Endothelial cell of umbilical vein (primary cell): ENCODE measurements around the gene RNF11. TPM values are rescaled to one million over a fixed set of nuclear protein-coding genes. Genes with fewer than 3 reads are reported as not detected.

ENCODE experiments used
- BruUV-seq: library from RNA; stranded (reverse); fragments of 400-500 nt; replicated peaks from 2 replicates; lab custom pipeline; 2021; lab: Mats Ljungman, UMichigan
- CTCF ChIA-PET: fragments of 300-600, 350-600 bp; sonication (Branson Sonifier 250); formaldehyde crosslinking; loops from one replicate; lab custom pipeline; 2021; ENCODE audit warnings: antibody characterized with exemption, inconsistent platforms; lab: Charles Lee
- POLR2A ChIA-PET: fragments of 300-600, 350-600 bp; sonication (Branson Sonifier 250); formaldehyde crosslinking; loops from one replicate; lab custom pipeline; 2021; ENCODE audit warnings: antibody characterized with exemption, inconsistent platforms; lab: Charles Lee
- DNase-seq: peaks from one replicate; pipeline ENCODE4 v3.0.0-alpha.2; 2011; ENCODE audit warnings: low read depth, low spot score
- FAIRE-seq: peaks from 2 replicates; lab custom pipeline; 2011; peaks lifted over from hg19 to GRCh38; lab: Jason Lieb, UNC
- H2AFZ ChIP-seq: 2 replicates; pipeline ENCODE4 v1.6.0; 2012; ENCODE audit warnings: low read depth, low read length, control low read depth, inconsistent platforms
- H3K27ac ChIP-seq: 2 replicates; pipeline ENCODE4 v1.5.1; 2011; ENCODE audit warnings: low read depth, mild to moderate bottlenecking, control low read depth, low read length, moderate library complexity; ENCODE audit not compliant: insufficient read depth
- H3K27me3 ChIP-seq, 2 experiments: 2 replicates each; pipeline versions ENCODE4 v1.6.0 to v1.6.1; 2011; ENCODE audit warnings: low read length in 2 of 2, mixed read lengths in 1 of 2; ENCODE audit not compliant: control insufficient read depth in 2 of 2, insufficient read depth in 2 of 2
- H3K36me3 ChIP-seq, 2 experiments: 2 replicates in 1 of 2; 3 replicates in 1 of 2; pipeline ENCODE4 v1.5.1; 2011; ENCODE audit warnings: low read length in 2 of 2, mild to moderate bottlenecking in 1 of 2, moderate library complexity in 1 of 2; ENCODE audit not compliant: control insufficient read depth in 2 of 2, insufficient read depth in 2 of 2; ENCODE audit errors: extremely low read depth in 1 of 2
- H3K4me1 ChIP-seq: 3 replicates; pipeline ENCODE4 v1.5.1; 2011; ENCODE audit warnings: mild to moderate bottlenecking, low read length; ENCODE audit not compliant: control insufficient read depth, insufficient read depth; ENCODE audit errors: extremely low read depth
- H3K4me2 ChIP-seq: 2 replicates; pipeline ENCODE4 v1.6.1; 2011; ENCODE audit warnings: low read length, control low read depth, mixed read lengths; ENCODE audit not compliant: insufficient read depth
- H3K4me3 ChIP-seq, 3 experiments: fragments of 200-600 bp in 1 of 3; sonication (generic), shearing (Covaris generic) in 1 of 3; replicated peaks in 1 of 3; 2 replicates each; pipeline ENCODE4 v1.5.1; 2011 to 2016; ENCODE audit warnings: control low read depth in 3 of 3, low read length in 3 of 3, mild to moderate bottlenecking in 2 of 3, inconsistent platforms in 1 of 3, low read depth in 1 of 3, moderate library complexity in 1 of 3; ENCODE audit not compliant: insufficient read depth in 1 of 3
- H3K79me2 ChIP-seq: 2 replicates; pipeline ENCODE4 v1.6.0; 2012; ENCODE audit warnings: low read length, inconsistent platforms; ENCODE audit not compliant: control insufficient read depth, insufficient read depth
- H3K9ac ChIP-seq: replicated peaks from 2 replicates; pipeline ENCODE3; 2011; ENCODE audit warnings: low read length, control low read depth; ENCODE audit not compliant: insufficient read depth; ENCODE audit errors: extremely low read depth
- H3K9me1 ChIP-seq: replicated peaks from 3 replicates; pipeline ENCODE4 v1.6.0; 2011; ENCODE audit warnings: mild to moderate bottlenecking, low read length; ENCODE audit not compliant: control insufficient read depth, insufficient read depth; ENCODE audit errors: extremely low read depth
- H3K9me3 ChIP-seq: replicated peaks from 2 replicates; pipeline ENCODE4 v1.5.1; 2012; ENCODE audit warnings: low read length, inconsistent platforms; ENCODE audit not compliant: control insufficient read depth, insufficient read depth
- H4K20me1 ChIP-seq: replicated peaks from 2 replicates; pipeline ENCODE3; 2011; ENCODE audit warnings: mild to moderate bottlenecking, low read length; ENCODE audit not compliant: control insufficient read depth, insufficient read depth; ENCODE audit errors: extremely low read depth
- CTCF ChIP-seq, 2 donors: IDR thresholded peaks; 1 replicate in 1 of 2; 2 replicates in 1 of 2; pipeline ENCODE4 v1.5.1; 2011; ENCODE audit warnings: low read length in 2 of 2, mild to moderate bottlenecking in 2 of 2, moderate library complexity in 2 of 2, control low read depth in 1 of 2, inconsistent platforms in 1 of 2, low read depth in 1 of 2; ENCODE audit not compliant: insufficient read depth in 1 of 2; ENCODE audit errors: extremely low read depth in 1 of 2
- EZH2 ChIP-seq: IDR thresholded peaks from 2 replicates; pipeline ENCODE4 v1.6.1; 2012; ENCODE audit warnings: borderline replicate concordance, low read depth, mild to moderate bottlenecking, moderate library complexity, low read length, inconsistent platforms; ENCODE audit not compliant: severe bottlenecking
- FOS ChIP-seq: IDR thresholded peaks from 2 replicates; pipeline ENCODE4 v1.6.1; 2011; ENCODE audit warnings: mild to moderate bottlenecking, low read length, moderate library complexity, borderline replicate concordance; ENCODE audit not compliant: insufficient read depth
- GATA2 ChIP-seq: IDR thresholded peaks from 2 replicates; pipeline ENCODE4 v1.7.0; 2011; ENCODE audit warnings: low read depth, mild to moderate bottlenecking, moderate library complexity, mixed read lengths, low read length; ENCODE audit not compliant: insufficient read length, insufficient read depth
- JUN ChIP-seq: IDR thresholded peaks from 2 replicates; pipeline ENCODE4 v1.6.1; 2011; ENCODE audit warnings: borderline replicate concordance, low read depth; ENCODE audit not compliant: insufficient read length, insufficient read depth
- MYC ChIP-seq: IDR thresholded peaks from one replicate; pipeline ENCODE4 v1.6.1; 2011; ENCODE audit warnings: mild to moderate bottlenecking, low read depth, low read length
- POLR2A ChIP-seq: IDR thresholded peaks from 2 replicates; pipeline ENCODE4 v1.6.1; 2012; ENCODE audit warnings: low read depth, mild to moderate bottlenecking, control low read depth, low read length
- POLR2AphosphoS5 ChIP-seq: IDR thresholded peaks from 2 replicates; pipeline ENCODE4 v1.6.1; 2012; ENCODE audit warnings: low read depth, mild to moderate bottlenecking, control low read depth, low read length, moderate library complexity; ENCODE audit not compliant: insufficient read depth
- dilution Hi-C: fragments of 300-500 bp; cut with MboI; formaldehyde crosslinking; loops from one replicate; pipeline ENCODE4 v1.15.0; 2019; ENCODE audit warnings: low sequenced_read_pairs; ENCODE audit not compliant: extremely low pct_ligation_motif_present
- intact Hi-C: fragments of 100-400 bp; cut with micrococcal nuclease; formaldehyde crosslinking; loops from one replicate; pipeline ENCODE4 v1.10.0; 2022
- polyA plus RNA-seq, 4 experiments: library from polyadenylated mRNA; depleted of rRNA in 3 of 4; stranded (reverse) in 3 of 4; unstranded in 1 of 4; fragments of >200 nt; gene quantifications; 2 replicates each; pipeline versions ENCODE4 v1.2.1 to v1.2.3, GENCODE V29; 2011 to 2012; ENCODE audit warnings: missing spikeins in 1 of 4
- total RNA-seq: library from RNA; stranded (reverse); gene quantifications from 2 replicates; pipeline ENCODE4 v1.2.3, GENCODE V29; 2021
- TF ChIP-seq, protein P1 (sequence below): IDR thresholded peaks from 2 replicates; pipeline ENCODE4 v1.6.1; 2011; ENCODE audit not compliant: insufficient read depth, insufficient read length

RNF11 gene
- total and polyA plus RNA-seq, 2 donors (not counting 3 experiments of a cell fraction or from before 2014, with no cell fraction given), result 75.2 to 82.9 TPM

DNA sequence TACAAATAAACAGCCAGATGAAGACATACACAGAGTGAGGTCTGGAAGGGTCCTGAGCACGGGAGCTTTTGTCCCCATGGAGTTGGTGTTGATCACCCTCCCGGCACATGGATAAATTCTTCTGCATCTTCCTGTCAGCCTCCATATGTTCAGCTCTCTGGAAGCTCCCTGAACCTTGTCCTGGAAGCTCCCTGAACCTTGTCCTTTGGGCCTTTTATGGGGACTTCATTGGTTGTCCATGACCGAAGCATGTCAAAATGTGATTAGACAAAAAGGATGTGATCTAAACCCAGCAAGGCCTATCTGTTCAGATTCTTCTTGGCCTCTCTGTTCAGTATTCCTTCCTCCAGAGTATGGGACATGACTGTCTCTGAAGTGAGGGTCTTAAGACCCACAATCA, 25.4 kb upstream of the RNF11 start:
- ChIA-PET POLR2A (no interaction called here), CTCF (interaction anchor here (1.1 kb wide), 1 partner anchor 9 kb away, joined by 3 read pairs; no protein-coding TSS in a partner anchor)
- H3K4me1 ChIP-seq, result no peaks in the 10 kb centered on the region
- H3K4me2 ChIP-seq, result no peak overlapping the region
- dilution Hi-C loops, result no loop called here
- no peaks in the 10 kb centered on the region for H3K27me3 ChIP-seq
- H3K36me3 ChIP-seq, result no peaks in the 10 kb centered on the region
- no peak overlapping the region for H2AFZ ChIP-seq
- no peak overlapping the region for H3K4me3 ChIP-seq
- FAIRE-seq, result no peak
- TF ChIP-seq FOS (no peak), POLR2A (no peak), EZH2 (no peak)
- BruUV-seq, result no TSS peak
- no peaks in the 10 kb centered on the region for H3K9me1 ChIP-seq
- H4K20me1 ChIP-seq, result no peaks in the 10 kb centered on the region
- intact Hi-C loops, result no loop called here
- no peak overlapping the region for H3K9ac ChIP-seq
- DNase-seq, result no peak
- H3K27ac ChIP-seq, result no peak overlapping the region
- H3K9me3 ChIP-seq, result no peaks in the 10 kb centered on the region
- H3K79me2 ChIP-seq, result no peaks in the 10 kb centered on the region

DNA sequence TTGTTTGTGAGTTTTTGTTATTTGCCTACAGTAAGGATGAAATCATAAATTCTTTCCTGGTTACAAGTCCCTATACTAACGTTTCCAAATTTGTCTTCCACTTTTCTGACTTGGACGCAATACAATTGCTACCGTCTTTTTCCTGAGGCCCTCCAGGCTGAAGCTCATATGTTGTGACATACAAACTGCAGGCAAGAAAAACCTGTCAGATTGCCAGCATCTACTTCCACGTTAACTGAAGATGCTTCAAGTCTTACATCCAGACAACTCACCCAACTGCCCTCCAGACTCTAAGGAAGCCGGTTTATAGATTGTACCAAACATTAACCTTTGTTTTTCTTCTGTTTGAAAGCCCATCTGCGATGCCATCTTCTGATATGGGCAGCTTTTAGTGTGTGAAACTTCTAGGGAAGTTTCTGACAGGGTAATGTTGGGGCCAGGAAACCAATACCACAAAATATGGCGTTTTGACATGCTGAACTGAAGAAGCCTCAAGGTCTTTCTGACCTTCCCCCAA, 21.4 kb upstream of the RNF11 start:
- no TSS peak for BruUV-seq
- no peak overlapping the region for H3K4me2 ChIP-seq
- H3K36me3 ChIP-seq, result no peaks in the 10 kb centered on the region
- no peak overlapping the region for H3K4me3 ChIP-seq
- H2AFZ ChIP-seq, result no peak overlapping the region
- ChIA-PET CTCF (interaction anchor here (1.5 to 3.3 kb wide), 2 partner anchors 23 to 82 kb away, joined by 5 to 14 read pairs; no protein-coding TSS in a partner anchor), POLR2A (interaction anchor here (1.1 kb wide), 1 partner anchor 12 kb away, joined by 4 read pairs; no protein-coding TSS in a partner anchor)
- no peaks in the 10 kb centered on the region for H3K27me3 ChIP-seq
- intact Hi-C loops, result no loop called here
- no peak overlapping the region for H3K9ac ChIP-seq
- H3K9me3 ChIP-seq, result no peaks in the 10 kb centered on the region
- FAIRE-seq, result no peak
- no peak overlapping the region for H3K27ac ChIP-seq
- dilution Hi-C loops, result no loop called here
- H3K4me1 ChIP-seq, result no peaks in the 10 kb centered on the region
- DNase-seq, result no peak
- H3K79me2 ChIP-seq, result no peaks in the 10 kb centered on the region
- no peaks in the 10 kb centered on the region for H3K9me1 ChIP-seq
- TF ChIP-seq CTCF (IDR thresholded peaks at IDR 0.05; ENCODE audit: extremely low read depth in 1 of 2, insufficient read depth in 1 of 2, low read depth in 1 of 2, low read length in 2 of 2) (no peak), POLR2AphosphoS5 (no peak), EZH2 (no peak), FOS (no peak), JUN (no peak), MYC (no peak), POLR2A (no peak), GATA2 (no peak)
- TF ChIP-seq, protein P1, sequence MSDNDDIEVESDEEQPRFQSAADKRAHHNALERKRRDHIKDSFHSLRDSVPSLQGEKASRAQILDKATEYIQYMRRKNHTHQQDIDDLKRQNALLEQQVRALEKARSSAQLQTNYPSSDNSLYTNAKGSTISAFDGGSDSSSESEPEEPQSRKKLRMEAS, result no peak
- H4K20me1 ChIP-seq, result no peaks in the 10 kb centered on the region
